Mesenteric fat pad (tissue), 1 donor: Measurements from ENCODE around the gene CAMK2B. TPM values are rescaled to one million over a fixed set of nuclear protein-coding genes. Genes with fewer than 3 reads are reported as not detected.

Experiments
- DNase-seq: peaks from one replicate; pipeline ENCODE4 v3.0.0-alpha.2; 2020; ENCODE audit warnings: low spot score
- total RNA-seq: library from RNA; stranded (reverse); fragmentation: NEBNext Ultra II Directional; extraction: Animal tissue kit (Norgen Biotek cat#: 25700); gene quantifications from one replicate; pipeline ENCODE4 v1.2.1, GENCODE V29; 2021
- donor health status: DM: yes; HTN: yes; CAD: no.

Gene CAMK2B
- total RNA-seq, 1 donor from 2014 or later, result 1.2 TPM

DNA sequence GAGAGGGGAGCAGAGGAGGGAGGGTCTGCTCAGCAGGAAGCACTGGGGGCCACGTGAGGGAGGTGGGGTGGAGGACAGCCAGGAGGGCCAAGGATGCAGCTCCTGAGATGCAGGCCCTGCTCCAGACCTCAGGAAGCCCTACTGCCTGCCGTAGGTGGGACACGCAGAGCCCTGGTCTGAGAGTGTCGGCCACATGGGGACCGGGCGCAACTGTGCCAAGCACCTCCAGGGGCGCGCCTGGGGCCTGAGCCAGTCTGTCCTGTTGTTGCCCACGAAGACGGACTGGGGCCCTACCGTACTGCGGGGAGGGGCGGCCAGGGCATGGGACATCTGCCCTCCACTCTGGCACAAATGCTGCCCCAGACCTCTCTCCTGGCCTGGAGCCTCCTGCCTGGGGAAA, 93.0 kb downstream of the CAMK2B start:
- DNase-seq, result no peak

DNA sequence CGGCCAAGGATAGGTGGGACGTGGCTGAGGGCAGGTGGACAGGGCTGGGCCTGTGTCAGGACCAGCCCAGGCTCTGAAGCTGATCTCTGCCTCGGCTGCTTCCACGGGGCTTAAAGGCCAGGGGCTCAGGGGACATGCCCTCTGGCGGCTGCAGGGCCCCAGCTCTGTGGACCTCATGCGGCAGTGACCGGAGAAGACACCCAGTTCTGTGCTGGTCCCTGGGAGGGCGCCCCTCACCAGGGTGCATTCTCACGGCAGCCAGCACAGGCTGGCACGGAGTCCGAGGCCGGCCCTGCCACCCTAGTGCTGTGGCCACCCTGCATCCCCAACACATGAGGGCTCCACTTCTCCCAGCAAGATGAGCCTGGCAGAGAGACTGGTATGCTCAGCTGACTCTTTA, 94.3 kb downstream of the CAMK2B start:
- no peak for DNase-seq

DNA sequence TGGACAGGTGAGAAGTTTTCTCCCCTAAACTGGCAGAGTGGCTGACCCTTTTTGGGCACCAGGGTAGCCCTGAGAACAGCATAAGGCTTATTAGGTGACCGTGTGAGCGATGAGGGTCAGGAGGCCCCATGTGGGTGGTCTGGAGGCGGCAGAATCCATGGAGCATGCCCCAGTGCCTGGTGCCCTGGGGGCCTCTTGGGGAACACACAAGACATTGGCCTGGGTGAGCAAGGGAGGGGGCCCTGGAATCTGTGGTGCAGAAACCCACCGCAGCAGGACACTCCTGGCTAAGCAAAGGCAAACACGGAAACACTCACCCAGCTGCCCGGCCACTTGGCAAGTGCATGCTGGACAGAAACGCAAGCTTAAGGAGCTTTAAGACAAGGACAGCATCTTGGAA, 95.1 kb downstream of the CAMK2B start:
- DNase-seq, result no peak

DNA sequence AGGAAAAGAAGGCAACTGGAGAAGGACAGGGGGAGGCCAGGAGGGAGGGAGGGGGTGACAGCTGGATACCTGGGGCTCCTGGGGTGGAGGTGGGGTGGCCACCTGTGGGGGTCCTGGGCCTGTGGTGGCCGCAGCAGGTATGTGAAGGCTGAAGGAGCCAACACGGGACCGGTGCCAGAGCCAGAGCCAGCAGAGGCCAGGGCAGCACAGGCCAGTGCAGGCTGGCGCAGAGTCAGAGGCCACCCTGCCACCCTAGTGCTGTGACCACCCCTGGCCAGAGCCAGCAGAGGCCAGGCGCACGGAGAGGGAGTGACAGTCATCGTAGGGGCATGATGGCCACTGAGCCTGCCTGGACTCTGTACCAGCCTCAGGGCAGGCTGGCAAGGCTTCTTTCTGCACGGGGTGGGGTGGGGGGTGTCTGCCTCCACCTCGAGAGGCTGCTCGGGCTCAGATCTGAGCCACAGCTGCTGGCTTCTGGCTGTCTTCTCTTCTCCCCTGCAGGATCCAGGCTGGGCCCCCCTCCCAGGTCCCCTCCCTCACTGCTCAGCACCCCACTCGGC, 95.8 kb downstream of the CAMK2B start:
- no peak for DNase-seq

DNA sequence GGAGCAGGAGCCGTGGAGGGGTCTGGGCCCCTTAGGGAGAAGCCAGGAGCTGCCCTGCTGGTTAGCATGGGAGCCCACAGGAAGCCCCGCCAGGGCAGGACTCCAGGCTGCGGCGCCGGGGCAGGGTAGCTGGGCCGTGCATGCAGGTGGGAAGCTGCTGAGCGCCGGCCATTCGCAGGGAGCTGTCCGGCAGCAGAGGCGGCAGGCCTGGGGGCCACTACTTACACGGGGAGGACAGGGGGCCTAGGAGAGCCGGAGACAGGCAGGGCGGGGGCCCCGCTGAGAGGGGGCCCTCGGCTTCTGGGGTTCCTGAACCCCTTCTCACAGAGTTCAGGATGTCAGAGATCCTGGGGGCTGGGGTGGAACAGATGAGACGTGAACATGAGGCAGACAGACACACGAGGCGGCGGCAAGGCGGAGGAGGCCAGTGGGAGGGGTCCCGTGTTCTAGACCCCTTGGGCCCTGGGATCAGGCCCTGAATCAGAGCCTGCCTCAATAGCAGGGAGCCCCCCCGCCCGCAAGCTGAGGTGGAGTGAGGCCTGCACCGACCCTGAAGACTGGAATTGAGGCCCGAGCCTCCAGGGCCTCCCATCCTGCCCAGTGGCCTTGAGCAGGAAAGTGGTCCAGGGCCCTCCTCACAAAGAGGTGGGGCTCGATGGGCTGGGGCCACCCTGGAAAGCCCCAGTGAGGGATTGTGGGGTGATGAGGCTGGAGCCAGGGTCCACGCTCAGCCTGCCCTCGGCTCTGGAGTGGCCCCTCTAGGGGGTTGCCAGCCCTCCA, 96.6 kb downstream of the CAMK2B start:
- no peak for DNase-seq

DNA sequence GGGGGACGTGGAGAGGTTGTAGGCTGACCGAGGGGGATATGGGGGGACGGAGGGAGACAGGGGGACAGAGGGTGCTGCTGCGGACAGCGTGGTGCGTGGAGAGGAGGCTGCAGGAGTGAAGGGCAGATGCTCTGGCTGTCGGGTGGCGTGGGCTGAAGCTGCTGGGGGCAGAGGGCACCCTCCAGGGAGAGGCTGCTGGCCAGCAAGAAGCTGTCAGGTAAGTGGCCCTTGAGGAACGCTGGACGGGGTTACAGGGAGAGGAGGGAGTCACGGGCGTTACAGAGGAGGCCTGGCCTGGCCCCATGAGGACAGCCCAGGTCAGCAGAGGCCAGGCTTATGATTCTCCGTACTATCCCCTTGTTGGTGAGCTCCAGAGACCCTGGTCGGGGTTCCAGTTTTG, 97.5 kb downstream of the CAMK2B start:
- DNase-seq, result no peak

DNA sequence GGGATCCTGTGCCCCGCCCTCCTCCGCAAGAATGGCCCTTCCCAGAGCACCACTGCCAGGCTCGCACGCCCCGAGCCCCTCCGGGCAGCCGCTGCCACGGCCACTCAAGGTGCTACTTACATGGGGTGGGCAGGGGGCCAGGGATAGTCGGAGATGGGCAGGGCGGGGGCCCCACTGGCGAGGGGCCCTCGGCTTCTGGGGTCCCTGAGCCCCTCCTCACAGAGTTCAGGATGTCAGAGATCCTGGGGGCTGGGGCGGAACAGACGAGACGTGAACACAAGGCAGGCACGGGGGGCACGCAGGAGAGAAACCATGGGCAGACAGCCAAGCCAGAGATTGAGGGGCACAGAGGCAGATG, 99.0 kb downstream of the CAMK2B start:
- no peak for DNase-seq

DNA sequence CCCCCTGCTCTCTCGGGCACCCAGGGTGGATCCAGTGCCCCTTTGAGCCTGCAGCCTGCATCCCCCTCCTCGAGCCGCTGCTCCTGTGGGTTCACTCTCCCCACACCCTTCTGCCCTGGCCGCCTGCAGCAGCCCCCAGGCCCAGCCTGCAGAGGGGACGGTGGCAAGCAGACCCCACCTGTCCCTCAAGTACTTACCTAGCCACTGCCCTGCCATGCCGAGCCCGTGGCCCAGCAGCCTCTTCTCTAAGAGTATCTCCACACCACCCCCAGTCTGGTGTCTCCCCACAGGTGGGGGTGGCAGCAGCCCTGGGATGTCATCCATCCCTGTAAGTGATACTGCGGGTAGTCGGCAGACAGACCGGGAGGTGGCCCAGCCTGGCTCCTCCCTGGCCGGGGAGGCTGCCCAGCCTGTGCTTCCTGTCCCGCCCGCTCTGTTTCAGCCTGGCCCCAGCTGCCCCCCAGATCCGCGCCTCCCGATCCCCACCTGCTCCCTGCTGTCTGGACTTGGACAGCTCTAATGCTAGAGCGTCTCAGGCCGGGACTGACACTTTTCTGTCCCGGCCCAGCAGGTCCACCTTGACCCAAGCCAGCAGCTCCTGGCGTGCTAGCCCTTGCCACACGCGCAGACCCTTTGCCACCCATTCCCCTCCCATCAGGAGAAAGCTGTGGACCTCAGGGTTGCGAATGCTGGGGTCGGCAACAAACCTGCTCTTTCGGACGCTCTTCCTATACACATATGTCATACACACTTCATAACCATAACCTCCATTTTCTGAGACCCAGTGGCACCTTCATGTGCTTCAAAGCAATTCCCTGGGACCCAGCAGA, 99.6 kb downstream of the CAMK2B start:
- no peak for DNase-seq

DNA sequence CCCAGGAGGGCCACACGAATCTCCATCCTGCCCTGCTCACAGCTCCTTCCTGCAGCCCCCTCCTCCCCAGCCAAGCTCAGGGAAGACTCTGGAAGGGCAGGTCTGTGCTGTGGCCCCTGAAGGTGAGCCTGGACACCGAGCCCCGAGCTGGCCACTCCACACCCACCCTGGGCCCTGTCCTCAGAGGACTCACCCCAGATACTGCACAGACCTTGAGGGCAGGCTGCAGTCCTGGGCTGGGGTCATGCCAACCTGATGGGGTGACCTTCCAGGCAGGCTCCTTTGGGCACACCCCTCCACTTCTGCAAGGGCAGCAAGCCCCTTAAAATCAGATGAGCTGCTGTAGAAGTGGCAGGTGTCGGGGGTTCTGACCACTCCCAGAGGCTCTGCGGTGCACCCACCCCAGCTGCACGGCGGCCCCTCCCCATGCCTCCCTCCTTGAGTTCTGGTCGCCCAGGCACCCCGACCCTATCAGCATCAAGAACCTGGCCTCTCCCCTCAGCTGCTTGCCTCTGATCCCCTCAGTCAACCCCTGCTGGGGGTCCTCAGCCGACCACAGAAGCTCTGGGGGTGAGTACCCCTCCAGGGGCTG, 100.3 kb downstream of the CAMK2B start:
- no peak for DNase-seq

DNA sequence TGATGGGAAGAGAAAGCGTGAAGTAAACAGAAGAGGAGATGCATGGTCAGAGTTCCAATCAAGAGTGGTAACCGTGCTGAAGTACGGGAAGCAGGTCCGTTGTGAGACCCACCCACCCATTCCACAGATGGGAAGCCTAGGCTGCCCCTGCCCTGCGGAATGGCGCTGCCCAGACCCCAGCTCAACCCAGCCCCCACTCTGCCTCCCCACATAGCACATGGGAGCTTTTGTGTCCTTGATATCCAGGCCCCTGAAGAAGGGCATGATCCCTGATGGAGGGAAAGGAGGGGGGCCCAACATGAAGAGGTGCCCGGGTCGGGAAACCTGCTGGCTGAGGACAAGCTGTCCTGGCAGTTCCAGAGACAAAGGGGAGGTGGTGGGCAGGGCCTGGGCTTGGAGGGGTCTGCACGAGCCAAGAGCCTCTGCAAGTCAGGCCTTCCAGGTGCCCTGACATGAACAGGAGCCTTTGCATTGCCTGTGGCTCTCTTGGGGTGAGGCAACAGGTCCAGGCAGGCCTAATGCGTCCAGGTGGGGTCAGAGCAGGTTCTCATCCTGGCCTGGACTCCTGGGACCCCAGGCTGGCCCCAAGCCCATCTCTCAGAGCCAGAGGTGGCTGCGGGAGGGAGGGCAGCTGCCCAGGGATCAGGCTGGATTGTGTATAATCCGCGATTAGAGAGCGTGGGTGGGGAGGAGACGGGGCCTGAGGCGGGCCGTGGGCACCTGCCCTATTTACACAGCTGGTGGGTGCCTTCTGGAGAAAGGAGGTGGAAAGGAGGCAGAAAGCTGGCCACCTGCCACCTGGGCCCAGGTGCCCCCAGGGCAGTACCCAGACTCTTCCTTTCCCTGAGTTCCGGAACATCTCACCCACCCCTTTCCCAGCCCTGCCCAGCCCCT, 101.1 kb downstream of the CAMK2B start:
- no peak for DNase-seq

DNA sequence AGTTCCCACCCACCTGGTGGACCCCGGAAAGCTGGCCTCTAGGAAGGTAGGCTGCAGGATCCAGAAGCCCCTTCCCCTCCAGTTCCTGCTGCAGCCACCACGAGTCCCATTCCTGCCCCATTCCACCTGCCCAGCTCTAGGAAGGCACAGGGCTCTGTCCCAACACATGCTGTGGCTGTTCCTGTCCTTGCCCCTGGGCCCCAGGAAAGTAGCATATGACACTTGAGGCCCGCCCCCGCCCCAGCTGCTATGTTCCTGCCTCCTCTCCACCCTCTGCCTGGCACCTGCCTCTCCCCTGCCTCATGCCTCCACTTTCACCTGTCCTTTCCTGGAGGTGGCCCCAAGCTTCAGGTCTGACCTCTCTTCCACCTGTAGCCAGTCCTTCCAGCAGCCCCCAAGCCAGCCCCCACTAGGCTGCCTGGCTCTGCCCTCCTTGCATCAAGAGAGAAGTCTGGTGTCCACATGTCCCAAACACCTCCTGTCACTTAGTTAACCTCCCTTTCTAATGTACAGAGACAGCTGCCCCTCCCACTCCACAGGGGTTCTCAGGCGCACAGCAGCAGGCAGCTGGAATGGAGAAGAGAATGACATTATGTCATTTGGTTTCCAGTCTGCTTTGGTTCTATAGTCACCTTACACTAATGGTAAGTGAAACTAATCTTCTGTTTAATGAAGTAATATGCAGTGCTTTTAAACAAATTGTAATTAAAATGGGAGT, 101.9 kb downstream of the CAMK2B start:
- no peak for DNase-seq

DNA sequence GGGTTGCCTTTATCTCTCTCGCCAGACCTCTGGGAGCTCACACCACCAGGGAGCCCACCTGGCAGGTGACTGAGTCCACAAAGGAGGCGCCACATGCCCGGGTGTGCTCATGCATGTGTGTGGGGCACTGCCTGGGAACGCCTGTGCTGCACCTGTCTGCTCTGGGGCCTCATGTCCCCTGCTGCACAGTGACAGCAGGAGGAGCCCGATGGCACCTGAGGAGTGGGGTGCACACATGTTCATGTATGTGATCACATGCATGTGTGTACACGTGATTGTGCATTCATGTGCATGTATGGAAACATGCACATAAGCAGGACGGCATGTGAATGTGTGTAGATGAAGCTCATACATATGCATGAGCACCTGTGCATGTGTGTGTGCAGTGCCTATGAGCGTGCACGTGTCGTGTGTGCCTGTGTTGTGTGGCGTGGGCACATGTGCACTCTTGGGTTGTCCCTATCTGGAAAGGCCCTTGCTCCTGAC, 102.6 kb downstream of the CAMK2B start:
- DNase-seq, result no peak

DNA sequence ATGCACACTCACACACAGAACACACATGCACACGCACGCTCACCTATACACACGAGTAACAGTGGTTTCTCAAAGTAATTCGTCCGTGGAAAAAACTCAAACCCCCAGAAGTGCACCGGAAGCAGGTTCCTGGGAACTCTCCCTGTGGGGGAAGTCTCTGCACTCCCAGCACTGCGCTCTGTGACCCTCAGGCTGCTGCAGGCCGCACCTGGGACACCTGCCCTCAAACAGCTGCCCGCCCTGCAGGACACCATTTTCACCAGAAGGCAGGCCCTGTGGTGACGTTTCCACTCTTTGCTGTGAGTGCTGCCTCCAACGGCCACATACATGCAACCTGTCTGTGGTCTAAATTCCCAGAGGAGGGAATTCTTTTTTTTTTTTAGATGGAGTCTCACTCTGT, 103.3 kb downstream of the CAMK2B start:
- no peak for DNase-seq

DNA sequence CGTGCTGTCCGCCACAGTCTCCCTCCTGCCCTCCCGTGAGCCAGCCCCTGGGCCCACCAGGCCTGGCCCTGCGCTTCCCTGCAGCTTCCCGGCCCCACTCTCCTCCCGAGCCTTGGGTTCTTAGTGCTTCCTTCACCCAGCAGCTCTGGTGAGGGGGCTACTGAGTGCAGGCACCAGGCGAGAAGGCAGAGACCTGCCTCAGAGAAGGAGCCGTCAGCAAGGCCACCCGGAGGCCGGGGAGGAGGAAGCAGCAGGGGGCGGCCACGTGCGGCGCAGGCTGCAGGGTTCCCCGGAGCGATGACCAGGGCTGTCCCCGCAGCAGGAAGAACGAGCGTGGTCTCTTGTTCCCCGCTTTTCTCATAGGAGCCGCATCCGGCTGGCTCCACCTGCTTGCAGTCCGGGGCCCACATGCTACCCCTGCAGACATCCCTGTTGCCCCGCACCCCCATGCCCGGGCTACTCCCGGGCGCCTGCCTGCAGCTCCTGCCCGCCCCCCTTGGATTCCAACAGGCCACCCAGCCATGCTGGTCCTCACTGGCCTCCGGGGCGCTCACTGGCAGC, 104.1 kb downstream of the CAMK2B start:
- DNase-seq, result no peak

DNA sequence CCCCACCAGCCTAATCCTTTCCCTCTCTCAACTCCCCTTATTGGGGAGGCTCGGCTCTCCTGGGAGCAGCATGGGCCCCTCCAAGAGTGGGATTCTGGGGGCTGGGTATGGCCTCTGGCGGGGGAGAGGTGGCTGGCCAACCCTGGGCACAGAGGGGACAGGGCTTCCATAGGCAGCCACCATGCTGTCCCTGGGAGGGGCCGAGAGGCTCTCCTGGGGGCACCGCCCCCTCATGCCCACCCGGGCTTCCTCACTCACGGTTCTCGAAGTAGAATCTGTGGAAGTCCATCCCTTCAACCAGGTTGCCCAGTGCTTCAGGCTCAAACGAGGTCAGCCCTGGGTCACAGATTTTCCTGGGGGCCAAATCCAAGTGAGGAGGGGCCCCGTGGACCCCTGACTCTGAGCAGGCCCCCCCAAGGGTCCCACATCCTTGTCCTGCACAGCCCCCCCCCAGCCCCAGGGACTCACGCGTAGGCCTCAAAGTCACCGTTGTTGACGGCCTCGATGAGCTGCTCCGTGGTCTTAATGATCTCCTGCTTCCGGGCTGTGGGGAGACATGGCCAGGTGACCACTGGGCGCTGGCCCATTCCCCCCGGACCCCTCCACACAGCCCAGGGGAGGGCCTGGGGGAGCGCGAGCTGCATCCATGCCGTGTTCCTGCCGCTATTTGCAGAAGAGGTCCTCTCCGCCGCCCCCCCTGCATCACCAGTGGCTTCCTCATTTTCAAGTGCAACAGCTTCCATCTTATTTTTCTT, 104.9 kb downstream of the CAMK2B start:
- DNase-seq, result peak; percentile 87

DNA sequence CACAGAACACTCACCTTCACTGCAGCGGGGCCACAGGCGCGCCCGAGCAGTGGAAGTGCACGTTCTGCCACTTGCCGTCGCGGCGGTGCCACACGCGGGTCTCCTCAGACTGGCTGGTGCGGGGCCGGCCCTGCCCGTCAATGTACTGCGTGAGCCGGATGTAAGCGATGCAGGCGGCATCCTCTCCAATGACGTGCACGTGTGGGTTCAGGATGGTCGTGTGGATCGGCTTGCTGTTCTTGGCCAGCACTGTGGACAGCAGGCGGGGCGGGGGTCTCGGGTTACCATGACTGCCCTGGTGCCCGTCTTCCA, 105.4 kb downstream of the CAMK2B start:
- no peak for DNase-seq

DNA sequence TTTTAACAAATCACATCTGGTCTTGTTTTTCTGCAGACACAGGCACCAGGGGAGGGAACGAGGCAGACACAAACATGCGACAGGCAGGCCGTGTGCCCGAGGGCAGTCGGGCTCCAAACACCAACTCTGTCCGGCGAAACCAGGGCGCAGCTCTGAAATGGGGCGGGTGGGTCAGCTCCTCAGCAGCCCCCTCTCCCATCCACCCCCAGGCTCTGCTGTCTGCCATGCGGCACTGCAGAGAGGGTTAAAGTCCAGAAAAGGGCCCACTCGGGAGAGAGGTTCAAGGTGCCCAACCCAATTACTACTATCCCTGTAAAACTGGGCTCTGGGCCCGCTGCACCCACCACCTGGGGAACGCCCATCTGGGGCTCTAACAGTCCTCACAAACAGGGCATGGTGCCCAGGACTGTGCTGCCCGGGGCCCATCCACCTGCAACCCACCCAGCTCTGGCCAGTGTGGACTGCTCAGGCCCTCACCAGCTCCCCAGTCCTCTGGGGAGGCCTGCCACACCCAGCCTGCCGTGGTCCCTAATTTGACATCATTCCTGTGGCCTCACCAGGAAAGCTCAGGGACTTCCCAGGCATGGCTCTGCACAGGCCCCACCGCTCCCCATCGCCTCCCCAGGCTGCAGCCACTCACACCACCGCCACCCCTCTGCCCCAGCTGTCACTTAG, 105.9 kb downstream of the CAMK2B start:
- DNase-seq, result peak; percentile 85

DNA sequence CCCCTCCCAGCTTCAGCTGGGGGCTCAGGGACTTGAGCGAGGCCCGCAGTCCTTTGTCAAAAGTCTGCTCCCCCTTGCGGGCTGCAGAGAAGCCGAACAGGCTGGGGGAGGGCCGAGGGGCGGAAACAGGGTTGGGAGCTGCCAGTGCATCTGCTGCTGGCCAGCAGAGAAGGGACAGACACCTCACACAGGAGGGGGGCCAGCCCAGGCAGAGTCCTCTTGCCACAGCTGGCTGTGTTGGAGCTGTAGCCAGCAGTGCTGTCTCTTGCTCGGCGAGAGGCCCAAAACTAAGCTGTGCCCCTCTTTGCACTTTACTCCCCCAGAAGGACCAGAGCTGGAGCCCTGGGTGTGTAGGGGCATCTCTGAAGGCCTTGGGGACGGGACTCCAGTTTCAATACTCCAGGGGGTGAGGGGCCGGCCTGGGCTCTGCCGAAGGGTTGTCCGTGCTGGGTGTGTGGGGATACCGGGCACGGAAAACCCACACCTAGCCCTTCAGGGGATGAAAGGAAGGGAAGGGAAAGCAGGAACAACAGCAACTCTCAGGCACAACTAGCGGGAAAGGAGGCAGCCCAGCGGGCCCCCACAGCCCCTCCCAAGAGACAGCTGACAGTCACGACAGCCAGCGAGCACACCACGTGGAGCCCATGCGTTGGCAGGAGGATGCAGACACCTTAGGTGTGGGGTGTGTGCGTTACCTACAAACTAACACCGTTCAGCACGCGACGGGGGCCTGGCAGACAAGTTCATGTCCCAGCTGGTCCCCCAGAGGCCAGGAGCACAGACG, 106.8 kb downstream of the CAMK2B start:
- DNase-seq, result peak; percentile 74
